GM23248 (cell line): ENCODE data around the gene ARL13B. TPM values are rescaled to one million over a fixed set of nuclear protein-coding genes. Genes with fewer than 3 reads are reported as not detected.
"Not testable (repeated sequence)": the region's sequence is repeated elsewhere in the genome, so short reads cannot be mapped to it uniquely, and the experiment has no call there.

Experiments used
- DNase-seq: peaks from one replicate; pipeline ENCODE4 v3.0.0-alpha.2; 2015
- H2AFZ ChIP-seq: fragments of 200-600 bp; sonication (generic); 2 replicates; pipeline ENCODE4 v1.6.1; 2016; ENCODE audit warnings: antibody characterized with exemption
- H3F3A ChIP-seq: fragments of 200-600 bp; sonication (generic); 2 replicates; pipeline ENCODE4 v1.6.1; 2016; ENCODE audit warnings: mild to moderate bottlenecking, antibody characterized with exemption, mixed run types; ENCODE audit not compliant: insufficient read depth
- H3K27ac ChIP-seq: fragments of 200-600 bp; sonication (generic); 2 replicates; pipeline ENCODE4 v1.5.1; 2016; ENCODE audit warnings: mild to moderate bottlenecking
- H3K27me3 ChIP-seq: fragments of 200-600 bp; sonication (generic); replicated peaks from 2 replicates; pipeline ENCODE4 v1.6.1; 2016; ENCODE audit warnings: mild to moderate bottlenecking; ENCODE audit not compliant: insufficient read depth
- H3K36me3 ChIP-seq: fragments of 200-600 bp; sonication (generic); 2 replicates; pipeline ENCODE4 v1.6.1; 2016; ENCODE audit warnings: low read depth, mild to moderate bottlenecking
- H3K4me1 ChIP-seq: fragments of 200-600 bp; sonication (generic); 2 replicates; pipeline ENCODE4 v1.6.1; 2016; ENCODE audit warnings: mild to moderate bottlenecking; ENCODE audit not compliant: insufficient read depth
- H3K4me2 ChIP-seq: fragments of 200-600 bp; sonication (generic); one replicate; pipeline ENCODE4 v1.6.1; 2016; ENCODE audit warnings: mild to moderate bottlenecking; ENCODE audit not compliant: unreplicated experiment
- H3K4me3 ChIP-seq: fragments of 200-600 bp; sonication (generic); 2 replicates; pipeline ENCODE4 v1.5.1; 2016; ENCODE audit warnings: mild to moderate bottlenecking
- H3K79me2 ChIP-seq: fragments of 200-600 bp; sonication (generic); 2 replicates; pipeline ENCODE4 v1.6.1; 2016; ENCODE audit warnings: mild to moderate bottlenecking; ENCODE audit not compliant: insufficient read depth
- H3K9ac ChIP-seq: fragments of 200-600 bp; sonication (generic); 2 replicates; pipeline ENCODE4 v1.6.1; 2016; ENCODE audit warnings: mild to moderate bottlenecking
- H3K9me2 ChIP-seq: fragments of 200-600 bp; sonication (generic); 2 replicates; pipeline ENCODE4 v1.6.1; 2016; ENCODE audit warnings: mixed run types, mild to moderate bottlenecking, moderate library complexity; ENCODE audit not compliant: insufficient read depth
- H3K9me3 ChIP-seq: fragments of 200-600 bp; sonication (generic); one replicate; pipeline ENCODE4 v1.6.1; 2017; ENCODE audit warnings: low read depth
- H4K20me1 ChIP-seq: fragments of 200-600 bp; sonication (generic); 2 replicates; pipeline ENCODE4 v1.6.0; 2016; ENCODE audit not compliant: insufficient read depth
- EZH2 ChIP-seq: fragments of 200-600 bp; sonication (generic); IDR thresholded peaks from 2 replicates; pipeline ENCODE4 v1.6.1; 2018; ENCODE audit warnings: antibody characterized with exemption, mild to moderate bottlenecking; ENCODE audit not compliant: insufficient read depth, poor library complexity, severe bottlenecking
- EZH2phosphoT487 ChIP-seq: fragments of 200-600 bp; sonication (generic); IDR thresholded peaks from 2 replicates; pipeline ENCODE4 v1.6.1; 2018; ENCODE audit warnings: antibody characterized with exemption, moderate library complexity, mild to moderate bottlenecking, low read depth; ENCODE audit not compliant: insufficient read depth
- WGBS, 2 experiments: methylation state at CpG; one replicate each; pipeline ENCODE4 v1.1.6; 2015 to 2017; ENCODE audit warnings: low lambda C conversion rate in 2 of 2, low coverage in 1 of 2; ENCODE audit errors: missing lambda C conversion rate in 2 of 2; 5-methylcytosine and 5-hydroxymethylcytosine counted together
- in situ Hi-C: fragments of 300-500 bp; cut with MboI; formaldehyde crosslinking; loops from 2 replicates; pipeline ENCODE4 v1.15.0; 2020
- polyA plus RNA-seq: library from polyadenylated mRNA; unstranded; fragments of >200 nt; fragmentation: Nextera tagmentation; extraction: Ambion mirVana; gene quantifications from 2 replicates; pipeline ENCODE4 v1.2.1, GENCODE V29; 2016
- total RNA-seq: library from RNA; depleted of rRNA; stranded (reverse); fragments of >200 nt; shearing (Covaris generic); gene quantifications from 2 replicates; pipeline ENCODE4 v1.2.3, GENCODE V29; 2014; rRNA removed

ARL13B gene
- total RNA-seq, result 6.1 and 15.0 TPM in 2 replicates
- 16.9 and 18.2 TPM in 2 replicates for polyA plus RNA-seq

DNA sequence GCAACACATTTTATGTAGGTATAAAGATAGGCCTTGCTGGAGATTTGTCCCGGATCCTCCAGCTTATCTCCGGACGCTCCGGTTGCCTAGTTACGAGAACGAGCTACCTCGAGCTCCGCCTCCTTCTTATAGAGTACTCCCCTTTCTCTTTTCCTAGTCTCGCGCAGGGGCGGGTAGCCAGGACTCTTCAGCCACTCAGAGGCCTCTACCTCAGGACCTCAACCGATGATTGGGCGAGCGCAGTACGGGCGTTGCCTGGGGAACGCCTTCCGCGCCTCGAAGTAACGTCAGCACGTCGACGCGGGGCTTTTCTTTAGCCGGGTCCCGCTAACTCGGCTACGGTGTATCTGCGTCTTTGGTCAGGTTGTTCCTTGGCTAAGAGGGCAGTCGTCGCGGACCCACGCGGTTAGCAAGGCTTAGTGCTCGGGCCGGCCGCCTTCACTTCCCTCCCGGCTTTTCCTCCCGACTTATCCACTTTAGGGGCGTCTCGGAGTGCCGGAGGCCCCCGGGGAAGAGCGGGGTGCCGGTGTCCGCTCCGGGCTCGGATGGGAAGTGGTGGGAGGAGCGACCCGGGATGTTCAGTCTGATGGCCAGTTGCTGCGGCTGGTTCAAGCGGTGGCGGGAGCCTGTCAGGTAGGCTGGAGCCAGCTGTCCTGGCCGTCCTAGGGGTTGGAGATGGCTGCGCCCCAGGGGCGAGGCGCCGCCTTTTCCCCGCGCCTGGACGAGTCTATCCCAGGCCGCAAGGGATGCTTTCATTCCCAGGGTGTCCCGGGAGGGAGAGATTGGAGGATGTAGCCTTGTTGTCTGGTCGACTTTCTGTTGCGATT lies at the start of gene ARL13B:
Gene ARL13B, plus strand, starts transcription at position 306 of the 827 bp plus-strand sequence. Its CDS starts 269 bp downstream, at position 575.
- Histone ChIP-seq H4K20me1 (no peaks in the 10 kb centered on the region), H3K27me3 (no peaks in the 10 kb centered on the region), H3K4me2 (peak within 1 kb of the TSS; percentile 90), H3K9ac (peak within 1 kb of the TSS; percentile 87), H3K79me2 (peaks cover 45% of the 10 kb centered on the region), H3K9me3 (no peaks in the 10 kb centered on the region), H3F3A (peaks cover 11% of the 10 kb centered on the region), H3K36me3 (no peaks in the 10 kb centered on the region), H3K9me2 (no peaks in the 10 kb centered on the region), H3K4me1 (peaks cover 11% of the 10 kb centered on the region), H3K4me3 (peak within 1 kb of the TSS; percentile 89), H2AFZ (peak within 1 kb of the TSS; percentile 98), H3K27ac (peak within 1 kb of the TSS; percentile 89)
- DNase-seq, result peak; percentile 100
- WGBS, 2 experiments, result 1% methylated on average over 64 to 66 of the region's 66 CpGs
- TF ChIP-seq EZH2, result no peak
- TF ChIP-seq EZH2phosphoT487, result no peak
- in situ Hi-C loops, result no loop called here

DNA sequence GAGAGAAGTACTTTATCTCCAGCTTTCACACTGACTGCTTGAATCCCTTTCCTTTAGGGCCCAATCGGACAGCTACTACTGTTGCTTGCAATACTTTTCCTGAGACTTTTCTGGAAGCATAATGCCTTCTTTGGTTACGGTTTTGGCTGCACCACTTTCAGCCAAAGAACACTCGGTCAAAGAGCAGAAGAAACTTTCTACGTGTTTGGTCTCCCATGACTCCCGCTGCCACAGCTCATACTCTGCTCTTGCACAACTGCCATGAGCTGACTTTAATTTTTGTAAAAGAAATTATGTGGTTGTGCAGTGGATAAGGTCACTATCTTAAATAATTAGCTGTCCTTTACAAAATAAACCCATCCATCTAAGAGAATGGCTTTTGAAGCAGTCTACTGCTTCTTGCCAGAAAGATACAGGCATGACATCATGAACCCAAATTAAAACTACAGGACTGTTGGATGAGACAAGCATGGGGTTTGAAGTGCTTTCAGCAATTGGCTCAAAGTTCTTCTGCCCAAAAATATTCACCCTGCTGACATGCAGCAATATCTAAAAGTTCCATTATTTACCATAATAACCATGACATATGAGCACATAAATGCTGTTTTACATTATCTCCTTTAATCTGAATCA lies 48.2 kb upstream of the ARL13B start:
- in situ Hi-C loops, result no loop called here
- no peak for DNase-seq
- Histone ChIP-seq H3K36me3 (no peaks in the 10 kb centered on the region), H3K9me3 (no peaks in the 10 kb centered on the region), H3K9ac (no peak overlapping the region), H3F3A (no peaks in the 10 kb centered on the region), H4K20me1 (no peaks in the 10 kb centered on the region), H3K27me3 (no peaks in the 10 kb centered on the region), H3K4me1 (no peaks in the 10 kb centered on the region), H3K4me3 (no peak overlapping the region), H3K79me2 (no peaks in the 10 kb centered on the region), H3K4me2 (no peak overlapping the region), H2AFZ (no peak overlapping the region), H3K9me2 (no peaks in the 10 kb centered on the region), H3K27ac (no peak overlapping the region)
- 84 to 85% methylated on average over 5 of the region's 5 CpGs for WGBS, 2 experiments
- TF ChIP-seq EZH2phosphoT487 (no peak), EZH2 (no peak)

DNA sequence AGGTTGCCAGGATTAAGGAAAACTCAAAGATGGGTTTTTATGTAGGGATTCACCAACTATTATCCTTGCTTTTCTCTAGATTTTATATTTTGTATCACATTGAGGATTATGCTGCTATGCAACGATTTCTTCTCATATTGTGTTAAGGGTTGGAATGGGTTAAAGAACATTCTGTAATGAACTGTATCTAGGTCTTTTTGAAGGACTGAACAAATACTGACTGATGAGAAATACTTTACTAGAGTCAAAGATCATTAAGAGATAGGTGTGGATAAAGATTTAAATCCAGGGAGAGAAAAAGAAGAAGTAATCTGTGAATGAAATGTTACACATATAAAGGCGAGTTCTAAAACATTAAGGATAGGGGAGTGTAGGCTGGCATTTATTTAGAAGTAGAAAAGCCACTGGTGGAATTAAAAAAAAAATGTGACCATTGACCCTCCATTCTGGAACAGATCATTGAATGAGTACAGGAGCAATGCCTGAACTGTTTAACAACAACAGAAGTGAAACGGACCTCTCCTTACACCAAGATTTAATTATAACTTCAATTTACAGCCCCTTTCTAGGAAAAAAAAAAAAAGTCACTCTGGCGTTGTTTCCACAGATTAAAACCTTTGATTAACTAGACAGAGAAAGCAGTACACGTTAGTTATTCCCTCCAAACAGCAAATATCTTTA lies 45.4 kb upstream of the ARL13B start:
- H3K9ac ChIP-seq, result no peak overlapping the region
- no peaks in the 10 kb centered on the region for H3F3A ChIP-seq
- WGBS, 2 experiments, result 61 to 65% methylated on average over 5 of the region's 5 CpGs
- H3K9me3 ChIP-seq, result no peaks in the 10 kb centered on the region
- H3K79me2 ChIP-seq, result no peaks in the 10 kb centered on the region
- no peaks in the 10 kb centered on the region for H4K20me1 ChIP-seq
- H2AFZ ChIP-seq, result no peak overlapping the region
- no peaks in the 10 kb centered on the region for H3K4me1 ChIP-seq
- no peak overlapping the region for H3K4me2 ChIP-seq
- no peak for DNase-seq
- no peak overlapping the region for H3K4me3 ChIP-seq
- H3K36me3 ChIP-seq, result no peaks in the 10 kb centered on the region
- no peaks in the 10 kb centered on the region for H3K9me2 ChIP-seq
- in situ Hi-C loops, result no loop called here
- no peak overlapping the region for H3K27ac ChIP-seq
- no peak for TF ChIP-seq EZH2
- TF ChIP-seq EZH2phosphoT487, result no peak
- H3K27me3 ChIP-seq, result no peaks in the 10 kb centered on the region

DNA sequence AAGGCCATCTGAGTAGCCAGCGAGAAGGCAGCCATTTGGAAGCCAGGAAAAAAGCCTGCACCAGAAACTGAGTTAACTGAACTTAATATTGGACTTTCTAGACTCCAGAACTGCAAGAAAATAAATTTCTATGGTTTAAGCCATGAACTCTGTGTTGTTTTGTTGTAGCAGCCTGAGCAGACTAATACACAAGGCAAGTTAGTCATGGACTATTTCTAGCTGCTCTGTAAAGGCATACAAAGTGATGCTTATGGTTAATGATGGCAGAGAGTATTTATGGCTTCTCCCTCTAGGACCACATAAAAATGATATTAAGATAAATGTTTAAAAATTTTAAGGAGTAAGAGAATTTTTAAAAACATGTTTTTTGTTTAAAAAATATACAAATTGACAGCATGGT lies 43.4 kb upstream of the ARL13B start:
- TF ChIP-seq EZH2phosphoT487 (no peak), EZH2 (no peak)
- Histone ChIP-seq H3K4me3 (no peak overlapping the region), H3K9me2 (no peaks in the 10 kb centered on the region), H3K27me3 (no peaks in the 10 kb centered on the region), H3K36me3 (no peaks in the 10 kb centered on the region), H3K79me2 (no peaks in the 10 kb centered on the region), H3K9ac (no peak overlapping the region), H2AFZ (no peak overlapping the region), H3F3A (no peaks in the 10 kb centered on the region), H3K4me1 (no peaks in the 10 kb centered on the region), H3K4me2 (no peak overlapping the region), H3K9me3 (no peaks in the 10 kb centered on the region), H4K20me1 (no peaks in the 10 kb centered on the region), H3K27ac (no peak overlapping the region)
- in situ Hi-C loops, result no loop called here
- 88 to 91% methylated on average over 1 of the region's 1 CpG for WGBS, 2 experiments
- no peak for DNase-seq

DNA sequence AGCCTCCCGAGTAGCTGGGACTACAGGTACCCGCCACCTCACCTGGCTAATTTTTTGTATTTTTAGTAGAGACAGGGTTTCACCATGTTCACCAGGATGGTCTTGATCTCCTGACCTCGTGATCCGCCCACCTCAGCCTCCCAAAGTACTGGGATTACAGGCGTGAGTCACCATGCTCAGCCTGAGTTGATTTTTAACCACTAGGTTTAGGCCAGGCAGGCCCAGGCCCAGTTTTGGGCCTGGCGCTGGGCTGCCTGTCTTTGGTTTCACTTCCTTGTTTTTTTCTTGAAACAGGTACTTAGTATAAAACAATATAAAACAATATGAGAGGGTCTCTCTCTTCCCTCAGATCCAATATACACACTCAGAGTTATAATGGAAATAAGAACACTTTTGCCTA lies 42.5 kb upstream of the ARL13B start:
- 90 to 94% methylated on average over 6 of the region's 6 CpGs for WGBS, 2 experiments
- H3K9ac ChIP-seq, H3K27ac ChIP-seq, H2AFZ ChIP-seq, H3K36me3 ChIP-seq, in situ Hi-C loops, H3K27me3 ChIP-seq, H3K9me2 ChIP-seq, DNase-seq, H3F3A ChIP-seq, H4K20me1 ChIP-seq, H3K4me2 ChIP-seq, H3K4me3 ChIP-seq, H3K79me2 ChIP-seq, H3K9me3 ChIP-seq, H3K4me1 ChIP-seq: not testable (repeated sequence)

DNA sequence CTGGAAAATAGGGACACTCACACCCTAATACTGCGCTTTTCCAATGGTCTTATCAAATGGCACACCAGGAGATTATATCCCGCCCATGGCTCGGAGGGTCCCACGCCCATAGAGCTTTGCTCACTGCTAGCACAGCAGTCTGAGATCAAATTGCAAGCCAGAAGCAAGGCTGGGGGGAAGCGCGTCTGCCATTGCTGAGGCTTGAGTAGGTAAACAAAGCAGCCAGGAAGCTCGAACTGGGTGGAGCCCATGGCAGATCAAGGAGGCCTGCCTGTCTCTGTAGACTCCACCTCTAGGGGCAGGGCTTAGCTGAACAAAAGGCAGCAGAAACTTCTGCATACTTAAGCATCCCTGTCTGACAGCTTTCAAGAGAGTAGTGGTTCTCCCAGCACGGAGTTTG lies 30.0 kb upstream of the ARL13B start:
- H3K9me2 ChIP-seq, H3K79me2 ChIP-seq, H4K20me1 ChIP-seq, H3K36me3 ChIP-seq, H3K4me3 ChIP-seq, H2AFZ ChIP-seq, H3F3A ChIP-seq, H3K9me3 ChIP-seq, H3K9ac ChIP-seq, DNase-seq, H3K27ac ChIP-seq, H3K27me3 ChIP-seq, H3K4me1 ChIP-seq, in situ Hi-C loops, H3K4me2 ChIP-seq: not testable (repeated sequence)
- WGBS, 2 experiments, result 80 to 83% methylated on average over 7 to 8 of the region's 8 CpGs
